Psoas muscle (tissue), 8 donors: ENCODE results near the gene SNX4. TPM values are rescaled to one million over a fixed set of nuclear protein-coding genes. Genes with fewer than 3 reads are reported as not detected.

Experiments used
- ATAC-seq, 4 donors: fragments of 200-7000 bp; cut with Tn5 transposase; one replicate each; pipeline ENCODE4 v1.9.1; 2020; ENCODE audit warnings: moderate library complexity in 3 of 4, mild to moderate bottlenecking in 2 of 4
- DNase-seq, 2 donors: peaks; one replicate each; pipeline ENCODE4 v3.0.0-alpha.2; 2020
- H3K27ac ChIP-seq: fragments of 200-600 bp; one replicate; pipeline ENCODE4 v1.8.0; 2022
- H3K27me3 ChIP-seq, 3 donors: fragments of 200-600 bp in 1 of 3; one replicate each; pipeline versions ENCODE4 v1.6.1 to v1.8.0; 2013 to 2022; ENCODE audit warnings: low read length in 2 of 3, mild to moderate bottlenecking in 2 of 3, moderate library complexity in 1 of 3; ENCODE audit not compliant: insufficient read depth in 3 of 3
- H3K36me3 ChIP-seq, 2 donors: fragments of 200-600 bp in 1 of 2; one replicate each; pipeline versions ENCODE4 v1.6.1 to v1.8.0; 2013 to 2022; ENCODE audit warnings: low read depth in 1 of 2, mild to moderate bottlenecking in 1 of 2, moderate library complexity in 1 of 2; ENCODE audit not compliant: insufficient read depth in 1 of 2
- H3K4me1 ChIP-seq: fragments of 200-600 bp; one replicate; pipeline ENCODE4 v1.8.0; 2022
- H3K4me3 ChIP-seq: fragments of 200-600 bp; one replicate; pipeline ENCODE4 v1.8.0; 2022; ENCODE audit warnings: mild to moderate bottlenecking
- H3K9me3 ChIP-seq: fragments of 200-600 bp; one replicate; pipeline ENCODE4 v1.8.0; 2022
- WGBS, 3 donors: extraction: QIAGEN DNeasy Blood & Tissue Kit; methylation state at CpG; one replicate each; pipeline versions ENCODE4 v1.1.6 to v1.1.7; 2013; 5-methylcytosine and 5-hydroxymethylcytosine counted together
- intact Hi-C, 2 donors: fragments of 100-400 bp; cut with DNase I; formaldehyde crosslinking; loops; one replicate each; pipeline versions ENCODE4 v1.11.0 to v1.14.2; 2022
- polyA plus RNA-seq, 3 donors: library from polyadenylated mRNA; stranded (reverse); fragments of 200-250 nt; gene quantifications; one replicate each; pipeline ENCODE4 v1.2.3, GENCODE V29; 2013
- total RNA-seq, 4 donors: library from RNA; stranded (reverse); fragmentation: NEBNext Ultra II Directional in 2 of 4; extraction: Animal tissue kit (Norgen Biotek cat#: 25700) in 2 of 4; gene quantifications; one replicate each; pipeline versions ENCODE4 v1.2.1 to v1.2.4, GENCODE V29; 2021 to 2023
- TF ChIP-seq, protein P1 (sequence below): fragments of 200-600 bp; IDR thresholded peaks from one replicate; pipeline ENCODE4 v1.8.0; 2022; ENCODE audit warnings: antibody characterized with exemption
- donor health status: healthy with polysubstance abuse.
- donor health status: DM: no; HTN: no; CAD: no; lungs with moderate emphysema.
- donor health status: Bipolar disorder and iron deficiency.
- donor health status: healthy.
- donor health status: DM: yes; HTN: yes; CAD: no.
- donor health status: DM: no; HTN: no; CAD: no.
- donor health status: DM: no; HTN: no; CAD: no.
- donor health status: DM: yes; HTN: yes; CAD: no.

SNX4 gene
- total and polyA plus RNA-seq, 7 donors = 16.9 to 30.1 (median 23.6) TPM

DNA sequence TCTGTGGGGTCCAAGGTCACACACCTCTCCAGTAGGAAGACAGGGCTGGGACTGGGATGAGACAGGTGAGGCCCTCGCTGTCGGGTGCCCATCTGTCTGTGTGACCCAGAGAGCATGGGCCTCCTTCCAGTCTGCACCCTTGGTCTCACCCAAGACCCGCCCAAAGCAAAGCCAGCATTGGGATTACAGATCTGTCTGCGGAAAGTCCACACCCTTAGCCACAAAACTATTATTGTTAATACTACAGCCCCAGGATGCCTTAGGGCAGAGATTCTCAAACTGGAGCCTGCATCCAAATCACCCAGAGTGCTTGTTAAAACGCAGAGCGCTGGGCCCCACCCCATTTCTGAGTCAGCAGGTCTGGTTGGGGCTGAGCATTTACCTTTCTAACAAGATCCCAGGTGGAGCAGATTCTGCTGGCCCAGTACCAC, 86.4 kb downstream of the SNX4 start:
- Histone ChIP-seq H3K9me3 (peaks cover 3% of the 10 kb centered on the region), H3K4me3 (no peak overlapping the region), H3K27me3 (no peaks in the 10 kb centered on the region), H3K4me1 (peaks cover 2% of the 10 kb centered on the region), H3K36me3 (no peaks in the 10 kb centered on the region), H3K27ac (no peak overlapping the region)
- intact Hi-C loops = no loop called here
- TF ChIP-seq, protein P1, sequence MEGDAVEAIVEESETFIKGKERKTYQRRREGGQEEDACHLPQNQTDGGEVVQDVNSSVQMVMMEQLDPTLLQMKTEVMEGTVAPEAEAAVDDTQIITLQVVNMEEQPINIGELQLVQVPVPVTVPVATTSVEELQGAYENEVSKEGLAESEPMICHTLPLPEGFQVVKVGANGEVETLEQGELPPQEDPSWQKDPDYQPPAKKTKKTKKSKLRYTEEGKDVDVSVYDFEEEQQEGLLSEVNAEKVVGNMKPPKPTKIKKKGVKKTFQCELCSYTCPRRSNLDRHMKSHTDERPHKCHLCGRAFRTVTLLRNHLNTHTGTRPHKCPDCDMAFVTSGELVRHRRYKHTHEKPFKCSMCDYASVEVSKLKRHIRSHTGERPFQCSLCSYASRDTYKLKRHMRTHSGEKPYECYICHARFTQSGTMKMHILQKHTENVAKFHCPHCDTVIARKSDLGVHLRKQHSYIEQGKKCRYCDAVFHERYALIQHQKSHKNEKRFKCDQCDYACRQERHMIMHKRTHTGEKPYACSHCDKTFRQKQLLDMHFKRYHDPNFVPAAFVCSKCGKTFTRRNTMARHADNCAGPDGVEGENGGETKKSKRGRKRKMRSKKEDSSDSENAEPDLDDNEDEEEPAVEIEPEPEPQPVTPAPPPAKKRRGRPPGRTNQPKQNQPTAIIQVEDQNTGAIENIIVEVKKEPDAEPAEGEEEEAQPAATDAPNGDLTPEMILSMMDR = no peak
- DNase-seq = no peak
- WGBS, 3 donors = 92 to 96% (median 95%) methylated on average over 6 of the region's 6 CpGs
- no peak for ATAC-seq

- DNase-seq = no peak
- H3K9me3 ChIP-seq = peaks cover 3% of the 10 kb centered on the region
- no peaks in the 10 kb centered on the region for H3K27me3 ChIP-seq
- no peak for ATAC-seq
- H3K27ac ChIP-seq = no peak overlapping the region
- 86 to 91% (median 89%) methylated on average over 6 of the region's 6 CpGs for WGBS, 3 donors
- H3K4me3 ChIP-seq = no peak overlapping the region
- TF ChIP-seq, protein P1 = no peak
- H3K36me3 ChIP-seq = no peaks in the 10 kb centered on the region
- peaks cover 7% of the 10 kb centered on the region for H3K4me1 ChIP-seq
- intact Hi-C loops = no loop called here
Observed at GRCh38 chr3:125433091-125433534, 86.9 kb downstream of the SNX4 start.

GRCh38 chr3:125431912-125432790, 87.9 kb downstream of the SNX4 start:
- H3K9me3 ChIP-seq = peaks cover 3% of the 10 kb centered on the region
- H3K36me3 ChIP-seq = no peaks in the 10 kb centered on the region
- peaks cover 8% of the 10 kb centered on the region for H3K4me1 ChIP-seq
- ATAC-seq (no peak), DNase-seq (no peak)
- H3K27me3 ChIP-seq = no peaks in the 10 kb centered on the region
- H3K4me3 ChIP-seq = no peak overlapping the region
- TF ChIP-seq, protein P1 = no peak
- intact Hi-C loops = no loop called here
- WGBS, 3 donors = 93 to 96% (median 94%) methylated on average over 5 of the region's 5 CpGs
- H3K27ac ChIP-seq = no peak overlapping the region

GRCh38 chr3:125431391-125431790, 88.6 kb downstream of the SNX4 start:
- H3K9me3 ChIP-seq = peaks cover 3% of the 10 kb centered on the region
- TF ChIP-seq, protein P1 = no peak
- H3K27ac ChIP-seq = no peak overlapping the region
- ATAC-seq (no peak), DNase-seq (no peak)
- 97 to 100% (median 98%) methylated on average over 2 of the region's 2 CpGs for WGBS, 3 donors
- intact Hi-C loops = no loop called here
- no peaks in the 10 kb centered on the region for H3K36me3 ChIP-seq
- H3K27me3 ChIP-seq = no peaks in the 10 kb centered on the region
- peaks cover 8% of the 10 kb centered on the region for H3K4me1 ChIP-seq
- H3K4me3 ChIP-seq = no peak overlapping the region
